GM06990 (cell line): ENCODE measurements around the gene OR51B6.

Source experiments
- DNase-seq: peaks from one replicate; pipeline ENCODE4 v3.0.0-alpha.2; 2011; ENCODE audit not compliant: insufficient read length; ENCODE audit errors: extremely low read depth
- H3K27me3 ChIP-seq: replicated peaks from 2 replicates; pipeline ENCODE4 v1.6.0; 2011; ENCODE audit warnings: low read length; ENCODE audit not compliant: control insufficient read depth, insufficient read depth
- H3K36me3 ChIP-seq: 2 replicates; pipeline ENCODE4 v1.5.1; 2011; ENCODE audit warnings: low read length; ENCODE audit not compliant: control insufficient read depth, insufficient read depth
- H3K4me3 ChIP-seq: replicated peaks from 2 replicates; pipeline ENCODE4 v1.5.1; 2011; ENCODE audit warnings: low read depth, mild to moderate bottlenecking, control low read depth, low read length
- CTCF ChIP-seq: IDR thresholded peaks from 2 replicates; pipeline ENCODE4 v1.5.1; 2011; ENCODE audit warnings: low read length, control low read depth, mild to moderate bottlenecking, inconsistent platforms; ENCODE audit not compliant: insufficient read depth, poor library complexity, severe bottlenecking

Gene OR51B6

GRCh38 chr11:5390210-5390609, 38.9 kb downstream of the OR51B6 start:
- Histone ChIP-seq H3K36me3 (no peaks in the 10 kb centered on the region), H3K4me3 (no peak overlapping the region), H3K27me3 (no peaks in the 10 kb centered on the region)
- TF ChIP-seq CTCF, result peak; percentile 31
- DNase-seq, result no peak

- Histone ChIP-seq H3K4me3 (no peak overlapping the region), H3K36me3 (no peaks in the 10 kb centered on the region), H3K27me3 (no peaks in the 10 kb centered on the region)
- TF ChIP-seq CTCF, result no peak
- DNase-seq, result no peak
These were observed 42.8 kb downstream of the OR51B6 start for GRCh38 chr11:5394091-5394490.

DNA sequence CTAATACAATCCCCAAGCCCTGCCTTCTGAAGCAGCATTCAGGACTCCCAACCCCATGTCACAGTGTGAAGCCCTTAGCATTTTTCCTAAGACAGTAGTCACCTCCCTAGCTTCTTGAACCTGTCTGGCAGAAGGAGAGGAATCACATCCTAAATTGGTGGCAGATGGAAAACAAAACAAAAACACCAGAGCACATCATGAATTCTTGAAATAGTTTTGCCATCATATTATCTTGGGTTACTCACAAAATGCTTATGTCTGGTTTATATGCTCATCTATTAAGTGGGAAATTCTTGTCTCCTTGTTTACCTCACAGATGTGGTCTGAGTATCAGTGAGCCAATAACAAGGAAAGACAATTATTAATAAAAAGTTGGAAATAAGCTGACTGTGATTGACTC, 47.6 kb downstream of the OR51B6 start:
- H3K27me3 ChIP-seq, result no peaks in the 10 kb centered on the region
- H3K36me3 ChIP-seq, result no peaks in the 10 kb centered on the region
- no peak for TF ChIP-seq CTCF
- DNase-seq, result no peak
- no peak overlapping the region for H3K4me3 ChIP-seq
